ENCODE results near the gene PIK3IP1. TPM values are rescaled to one million over a fixed set of nuclear protein-coding genes. Genes with fewer than 3 reads are reported as not detected.

The PIK3IP1 gene
- polyA plus RNA-seq, 1 experiment, result 11.8 TPM

DNA sequence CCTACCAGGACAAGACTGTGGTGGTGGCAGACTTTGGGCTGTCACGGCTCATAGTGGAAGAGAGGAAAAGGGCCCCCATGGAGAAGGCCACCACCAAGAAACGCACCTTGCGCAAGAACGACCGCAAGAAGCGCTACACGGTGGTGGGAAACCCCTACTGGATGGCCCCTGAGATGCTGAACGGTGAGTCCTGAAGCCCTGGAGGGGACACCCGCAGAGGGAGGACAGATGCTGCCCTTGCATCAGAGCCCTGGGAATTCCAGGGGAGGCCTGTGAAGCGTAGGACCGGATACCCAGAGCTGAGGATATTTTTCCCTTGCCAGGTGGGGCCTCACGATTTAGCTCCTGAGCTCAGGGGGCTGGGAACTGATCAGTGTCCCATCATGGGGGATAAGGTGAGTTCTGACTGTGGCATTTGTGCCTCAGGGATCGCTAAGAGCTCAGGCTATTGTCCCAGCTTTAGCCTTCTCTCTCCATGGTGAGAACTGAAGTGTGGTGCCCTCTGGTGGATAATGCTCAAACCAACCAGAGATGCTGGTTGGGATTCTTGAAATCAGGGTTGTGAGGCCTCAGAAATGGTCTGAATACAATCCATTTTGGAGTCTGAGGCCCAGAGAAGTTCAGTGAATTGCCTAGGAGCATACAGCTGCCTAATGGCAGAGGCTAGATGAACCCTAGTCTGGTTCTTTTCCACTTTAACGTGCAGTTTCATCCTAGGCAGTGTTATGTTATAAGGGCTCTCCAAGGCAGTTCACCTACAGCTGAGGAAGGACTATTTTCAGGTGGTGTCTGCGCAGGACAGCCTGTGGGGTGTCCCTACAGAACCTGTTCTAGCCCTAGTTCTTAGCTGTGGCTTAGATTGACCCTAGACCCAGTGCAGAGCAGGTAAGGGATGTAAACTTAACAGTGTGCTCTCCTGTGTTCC is 19.5 kb downstream of the PIK3IP1 start:
- H3K36me3 ChIP-seq (ENCODE audit: control insufficient read depth, insufficient read depth, low read length), result peaks cover 11% of the 10 kb centered on the region

DNA sequence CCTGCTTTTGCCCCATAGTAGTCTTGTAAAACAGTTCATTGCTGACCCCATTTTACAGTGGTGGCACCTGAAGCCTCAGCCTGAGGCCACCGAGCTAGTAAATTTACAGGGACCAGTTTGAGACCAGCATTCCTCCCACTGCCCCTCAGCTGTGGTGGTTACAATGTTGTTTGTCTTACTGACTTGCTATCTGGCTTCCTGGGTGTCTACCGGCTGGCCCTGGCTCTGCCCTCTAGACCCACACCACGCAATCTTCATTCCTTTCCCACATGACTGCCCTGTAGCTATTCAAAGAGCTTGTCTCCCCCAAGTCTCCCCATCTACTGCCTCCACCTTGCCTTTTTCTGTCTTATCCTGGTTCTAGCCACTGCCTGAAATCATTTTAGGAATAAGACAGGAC is 20.8 kb downstream of the PIK3IP1 start:
- ChIA-PET POLR2A (no interaction called here), CTCF (interaction anchor here (1.1 to 6.7 kb wide), 8 partner anchors 8 to 164 kb away, joined by 3 to 78 read pairs (median 6); partner anchors contain the start of genes LIMK2 and SELENOM)
- Histone ChIP-seq H3K27me3 (ENCODE audit: control insufficient read depth, insufficient read depth, low read length) (no peaks in the 10 kb centered on the region), H3K36me3 (ENCODE audit: control insufficient read depth, insufficient read depth, low read length) (peaks cover 14% of the 10 kb centered on the region), H3K4me3 (ENCODE audit: low read depth, low read length) (no peak overlapping the region)
- TF ChIP-seq, protein P1, sequence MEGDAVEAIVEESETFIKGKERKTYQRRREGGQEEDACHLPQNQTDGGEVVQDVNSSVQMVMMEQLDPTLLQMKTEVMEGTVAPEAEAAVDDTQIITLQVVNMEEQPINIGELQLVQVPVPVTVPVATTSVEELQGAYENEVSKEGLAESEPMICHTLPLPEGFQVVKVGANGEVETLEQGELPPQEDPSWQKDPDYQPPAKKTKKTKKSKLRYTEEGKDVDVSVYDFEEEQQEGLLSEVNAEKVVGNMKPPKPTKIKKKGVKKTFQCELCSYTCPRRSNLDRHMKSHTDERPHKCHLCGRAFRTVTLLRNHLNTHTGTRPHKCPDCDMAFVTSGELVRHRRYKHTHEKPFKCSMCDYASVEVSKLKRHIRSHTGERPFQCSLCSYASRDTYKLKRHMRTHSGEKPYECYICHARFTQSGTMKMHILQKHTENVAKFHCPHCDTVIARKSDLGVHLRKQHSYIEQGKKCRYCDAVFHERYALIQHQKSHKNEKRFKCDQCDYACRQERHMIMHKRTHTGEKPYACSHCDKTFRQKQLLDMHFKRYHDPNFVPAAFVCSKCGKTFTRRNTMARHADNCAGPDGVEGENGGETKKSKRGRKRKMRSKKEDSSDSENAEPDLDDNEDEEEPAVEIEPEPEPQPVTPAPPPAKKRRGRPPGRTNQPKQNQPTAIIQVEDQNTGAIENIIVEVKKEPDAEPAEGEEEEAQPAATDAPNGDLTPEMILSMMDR (IDR thresholded peaks at IDR 0.05; ENCODE audit: insufficient read depth, low read depth, low read length), result no peak
- DNase-seq (ENCODE audit: low read depth), result no peak

More for the DNA sequence above, 19.5 kb downstream of the PIK3IP1 start:
- no peak overlapping the region for H3K4me3 ChIP-seq (ENCODE audit: low read depth, low read length)
- POLR2A ChIA-PET, result interaction anchor here (0.6 to 0.8 kb wide), 2 partner anchors 13 to 166 kb away, joined by 3 to 6 read pairs; partner anchors contain the start of gene SELENOM
- DNase-seq (ENCODE audit: low read depth), result no peak
- H3K27me3 ChIP-seq (ENCODE audit: control insufficient read depth, insufficient read depth, low read length), result no peaks in the 10 kb centered on the region
- CTCF ChIA-PET, result interaction anchor here (0.7 to 6.7 kb wide), 29 partner anchors 9 to 181 kb away, joined by 3 to 78 read pairs (median 5); partner anchors contain the start of genes LIMK2, PIK3IP1, RNF185 and SELENOM
- TF ChIP-seq, protein P1 (IDR thresholded peaks at IDR 0.05; ENCODE audit: insufficient read depth, low read depth, low read length), result peak; percentile 77

DNA sequence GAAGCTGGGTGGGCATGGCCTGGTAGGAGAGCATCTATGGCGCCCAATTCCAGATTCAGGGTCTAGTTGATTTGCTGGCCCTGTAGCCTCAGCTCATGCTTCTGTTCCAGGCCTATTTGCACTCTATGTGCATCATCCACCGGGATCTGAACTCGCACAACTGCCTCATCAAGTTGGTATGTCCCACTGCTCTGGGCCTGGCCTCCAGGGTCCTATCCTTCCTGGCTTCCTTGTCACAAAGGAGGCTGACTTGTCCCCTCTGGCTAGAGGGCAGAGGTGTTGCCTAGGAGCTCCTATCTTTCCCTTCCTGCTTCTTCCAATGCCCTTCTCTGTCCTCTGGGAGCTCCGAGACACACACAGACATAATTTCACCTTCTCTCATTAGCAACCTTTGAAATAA is 21.3 kb downstream of the PIK3IP1 start:
- Histone ChIP-seq H3K27me3 (ENCODE audit: control insufficient read depth, insufficient read depth, low read length) (no peaks in the 10 kb centered on the region), H3K36me3 (ENCODE audit: control insufficient read depth, insufficient read depth, low read length) (peaks cover 19% of the 10 kb centered on the region), H3K4me3 (ENCODE audit: low read depth, low read length) (no peak overlapping the region)
- POLR2A ChIA-PET, result no interaction called here
- TF ChIP-seq, protein P1 (IDR thresholded peaks at IDR 0.05; ENCODE audit: insufficient read depth, low read depth, low read length), result no peak
- CTCF ChIA-PET, result interaction anchor here (0.6 to 6.7 kb wide), 9 partner anchors 9 to 170 kb away, joined by 3 to 78 read pairs (median 6); partner anchors contain the start of genes LIMK2 and SELENOM
- no peak for DNase-seq (ENCODE audit: low read depth)

DNA sequence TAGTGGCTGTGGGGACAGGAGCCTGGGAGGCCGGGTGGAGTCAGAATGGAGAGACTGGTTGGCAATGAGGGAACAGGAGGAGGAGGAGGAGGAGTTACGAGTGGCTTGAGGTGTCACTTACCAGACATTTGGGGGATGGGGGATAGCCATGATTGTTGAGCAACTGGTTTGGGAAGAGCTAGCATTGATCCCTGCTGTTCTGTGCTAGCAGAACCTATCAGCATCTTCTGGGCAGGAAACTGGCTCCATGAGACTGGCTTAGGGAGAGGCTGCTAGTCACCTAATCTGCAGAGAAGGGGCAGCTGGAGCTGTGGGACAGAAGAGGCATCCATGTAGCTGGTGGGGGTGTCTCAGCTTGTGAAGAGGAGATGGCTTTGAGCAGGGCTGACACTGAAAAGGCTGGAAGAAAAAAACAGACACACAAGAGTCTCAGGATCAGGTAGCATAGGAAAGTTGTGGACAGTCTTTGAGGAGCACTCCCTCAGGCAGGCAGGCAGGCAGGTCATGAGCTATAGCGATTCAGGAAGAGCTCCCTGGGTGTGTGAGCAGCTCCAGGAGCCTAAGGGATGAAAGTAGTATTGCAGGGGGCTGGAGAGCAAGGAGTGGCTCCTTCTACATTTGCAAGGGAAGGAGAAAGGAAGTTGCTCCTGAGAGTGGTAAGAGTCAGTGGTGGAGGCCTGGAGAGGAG is 22.3 kb downstream of the PIK3IP1 start:
- CTCF ChIA-PET, result interaction anchor here (0.7 to 6.7 kb wide), 9 partner anchors 8 to 162 kb away, joined by 3 to 78 read pairs (median 5); partner anchors contain the start of genes LIMK2 and SELENOM
- no peak for DNase-seq (ENCODE audit: low read depth)
- TF ChIP-seq, protein P1 (IDR thresholded peaks at IDR 0.05; ENCODE audit: insufficient read depth, low read depth, low read length), result no peak
- POLR2A ChIA-PET, result no interaction called here
- no peaks in the 10 kb centered on the region for H3K27me3 ChIP-seq (ENCODE audit: control insufficient read depth, insufficient read depth, low read length)
- H3K4me3 ChIP-seq (ENCODE audit: low read depth, low read length), result no peak overlapping the region
- peaks cover 20% of the 10 kb centered on the region for H3K36me3 ChIP-seq (ENCODE audit: control insufficient read depth, insufficient read depth, low read length)

- peaks cover 16% of the 10 kb centered on the region for H3K36me3 ChIP-seq (ENCODE audit: control insufficient read depth, insufficient read depth, low read length)
- DNase-seq (ENCODE audit: low read depth), result no peak
- POLR2A ChIA-PET, result no interaction called here
- CTCF ChIA-PET, result interaction anchor here (6.2 kb wide), 1 partner anchor 21 kb away, joined by 70 read pairs; no protein-coding TSS in a partner anchor
- no peak overlapping the region for H3K4me3 ChIP-seq (ENCODE audit: low read depth, low read length)
- TF ChIP-seq, protein P1 (IDR thresholded peaks at IDR 0.05; ENCODE audit: insufficient read depth, low read depth, low read length), result no peak
- H3K27me3 ChIP-seq (ENCODE audit: control insufficient read depth, insufficient read depth, low read length), result no peaks in the 10 kb centered on the region
Observed at GRCh38 chr22:31268281-31268680, 24.0 kb downstream of the PIK3IP1 start.

All from BJ (cell line).